Measurements from ENCODE around the gene GFY. TPM values are rescaled to one million over a fixed set of nuclear protein-coding genes. Genes with fewer than 3 reads are reported as not detected.

Gene GFY
- polyA plus RNA-seq, 1 experiment = not detected

GRCh38 chr19:49391581-49392399 is 33.4 kb upstream of the GFY start:
- TF ChIP-seq CTCF (IDR thresholded peaks at IDR 0.05; ENCODE audit: low read depth, low read length) = peak; percentile 75
- Histone ChIP-seq H3K27ac (ENCODE audit: low read depth, low read length) (no peak overlapping the region), H3K9me3 (ENCODE audit: control insufficient read depth, insufficient read depth, low read length) (peaks cover 5% of the 10 kb centered on the region; the same call in 1 of the 2 replicates), H3K27me3 (ENCODE audit: control insufficient read depth, insufficient read depth, low read length) (peaks cover 26% of the 10 kb centered on the region), H3K4me3 (ENCODE audit: low read depth, low read length) (no peak overlapping the region)
- ChIA-PET CTCF (interaction anchor here (0.6 to 1.4 kb wide), 5 partner anchors 9 to 157 kb away, joined by 3 to 15 read pairs (median 4); no protein-coding TSS in a partner anchor), POLR2A (interaction anchor here (1.0 kb wide), 1 partner anchor 148 kb away, joined by 3 read pairs; no protein-coding TSS in a partner anchor)
- DNase-seq (ENCODE audit: low read depth, low spot score) = peak; percentile 20

- DNase-seq (ENCODE audit: low read depth, low spot score) = no peak
- Histone ChIP-seq H3K4me3 (ENCODE audit: low read depth, low read length) (no peak overlapping the region), H3K9me3 (ENCODE audit: control insufficient read depth, insufficient read depth, low read length) (no peaks in the 10 kb centered on the region), H3K27ac (ENCODE audit: low read depth, low read length) (no peak overlapping the region), H3K27me3 (ENCODE audit: control insufficient read depth, insufficient read depth, low read length) (peaks cover 32% of the 10 kb centered on the region)
- ChIA-PET POLR2A (no interaction called here), CTCF (interaction anchor here (0.5 to 0.6 kb wide), 2 partner anchors 12 to 49 kb away, joined by 4 read pairs; no protein-coding TSS in a partner anchor)
- no peak for TF ChIP-seq CTCF (IDR thresholded peaks at IDR 0.05; ENCODE audit: low read depth, low read length)
Observed at GRCh38 chr19:49393881-49394280, 31.3 kb upstream of the GFY start.

GRCh38 chr19:49395581-49396407 is 29.4 kb upstream of the GFY start:
- CTCF ChIA-PET = no interaction called here
- Histone ChIP-seq H3K27me3 (ENCODE audit: control insufficient read depth, insufficient read depth, low read length) (peaks cover 32% of the 10 kb centered on the region), H3K27ac (ENCODE audit: low read depth, low read length) (no peak overlapping the region), H3K4me3 (ENCODE audit: low read depth, low read length) (no peak overlapping the region), H3K9me3 (ENCODE audit: control insufficient read depth, insufficient read depth, low read length) (no peaks in the 10 kb centered on the region)
- POLR2A ChIA-PET = no interaction called here
- no peak for DNase-seq (ENCODE audit: low read depth, low spot score)
- TF ChIP-seq CTCF (IDR thresholded peaks at IDR 0.05; ENCODE audit: low read depth, low read length) = no peak

GRCh38 chr19:49396738-49397505 is 28.3 kb upstream of the GFY start:
- H3K27ac ChIP-seq (ENCODE audit: low read depth, low read length) = no peak overlapping the region
- no peaks in the 10 kb centered on the region for H3K9me3 ChIP-seq (ENCODE audit: control insufficient read depth, insufficient read depth, low read length)
- no peak overlapping the region for H3K4me3 ChIP-seq (ENCODE audit: low read depth, low read length)
- DNase-seq (ENCODE audit: low read depth, low spot score) = no peak
- peaks cover 37% of the 10 kb centered on the region for H3K27me3 ChIP-seq (ENCODE audit: control insufficient read depth, insufficient read depth, low read length)
- POLR2A ChIA-PET = no interaction called here
- CTCF ChIA-PET = no interaction called here
- no peak for TF ChIP-seq CTCF (IDR thresholded peaks at IDR 0.05; ENCODE audit: low read depth, low read length)
